ENCODE data around the gene GPN1.

GRCh38 chr2:27634291-27634690 is 5.4 kb downstream of the GPN1 start:
- no peak for TF ChIP-seq CTCF (conservative IDR thresholded peaks at IDR 0.05)
- TF ChIP-seq ZFX (IDR thresholded peaks at IDR 0.05): no peak
